Sigmoid colon (tissue), 4 donors: ENCODE results near the gene SEMA7A.

ENCODE experiments used
- EP300 ChIP-seq, 4 donors: sonication (generic); formaldehyde crosslinking; IDR thresholded peaks; one replicate each; pipeline ENCODE4 v1.6.1; 2017; ENCODE audit warnings: antibody characterized with exemption in 4 of 4
- POLR2A ChIP-seq, 2 donors: fragments of 450-650 bp; IDR thresholded peaks; one replicate each; pipeline ENCODE4 v1.6.1; 2016; ENCODE audit warnings: antibody characterized with exemption in 2 of 2, mild to moderate bottlenecking in 2 of 2, moderate library complexity in 2 of 2
- POLR2AphosphoS5 ChIP-seq, 4 donors: sonication (generic); formaldehyde crosslinking; IDR thresholded peaks; one replicate each; pipeline ENCODE4 v1.6.1; 2017; ENCODE audit warnings: antibody characterized with exemption in 4 of 4
- TF ChIP-seq, protein P1 (sequence below), 4 experiments: fragments of 450-650 bp in 3 of 4; fragments of 200-600 bp in 1 of 4; IDR thresholded peaks; one replicate each; pipeline ENCODE4 v1.5.1; 2016 to 2019; ENCODE audit warnings: antibody characterized with exemption in 4 of 4, mild to moderate bottlenecking in 3 of 4, moderate library complexity in 2 of 4

GRCh38 chr15:74384881-74385643 is 48.7 kb downstream of the SEMA7A start:
- TF ChIP-seq, protein P1, sequence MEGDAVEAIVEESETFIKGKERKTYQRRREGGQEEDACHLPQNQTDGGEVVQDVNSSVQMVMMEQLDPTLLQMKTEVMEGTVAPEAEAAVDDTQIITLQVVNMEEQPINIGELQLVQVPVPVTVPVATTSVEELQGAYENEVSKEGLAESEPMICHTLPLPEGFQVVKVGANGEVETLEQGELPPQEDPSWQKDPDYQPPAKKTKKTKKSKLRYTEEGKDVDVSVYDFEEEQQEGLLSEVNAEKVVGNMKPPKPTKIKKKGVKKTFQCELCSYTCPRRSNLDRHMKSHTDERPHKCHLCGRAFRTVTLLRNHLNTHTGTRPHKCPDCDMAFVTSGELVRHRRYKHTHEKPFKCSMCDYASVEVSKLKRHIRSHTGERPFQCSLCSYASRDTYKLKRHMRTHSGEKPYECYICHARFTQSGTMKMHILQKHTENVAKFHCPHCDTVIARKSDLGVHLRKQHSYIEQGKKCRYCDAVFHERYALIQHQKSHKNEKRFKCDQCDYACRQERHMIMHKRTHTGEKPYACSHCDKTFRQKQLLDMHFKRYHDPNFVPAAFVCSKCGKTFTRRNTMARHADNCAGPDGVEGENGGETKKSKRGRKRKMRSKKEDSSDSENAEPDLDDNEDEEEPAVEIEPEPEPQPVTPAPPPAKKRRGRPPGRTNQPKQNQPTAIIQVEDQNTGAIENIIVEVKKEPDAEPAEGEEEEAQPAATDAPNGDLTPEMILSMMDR (IDR thresholded peaks at IDR 0.05) = no peak
- TF ChIP-seq POLR2AphosphoS5 (IDR thresholded peaks at IDR 0.05) (no peak), POLR2A (IDR thresholded peaks at IDR 0.05) (no peak), EP300 (IDR thresholded peaks at IDR 0.05) (no peak)
